H9 (cell line): ENCODE measurements around the gene GCH1. TPM values are rescaled to one million over a fixed set of nuclear protein-coding genes. Genes with fewer than 3 reads are reported as not detected.

Source experiments
- DNase-seq: peaks from one replicate; pipeline ENCODE4 v3.0.0-alpha.2; 2017
- H2AFZ ChIP-seq: one replicate; pipeline ENCODE4 v1.6.1; 2013; ENCODE audit warnings: mild to moderate bottlenecking, low read length, control low read depth, moderate library complexity
- H2AK5ac ChIP-seq: 2 replicates; pipeline ENCODE4 v1.6.1; 2013; ENCODE audit warnings: low read length, control low read depth, mixed read lengths; ENCODE audit not compliant: insufficient read length
- H2BK120ac ChIP-seq: one replicate; pipeline ENCODE4 v1.6.1; 2013; ENCODE audit warnings: low read depth, mild to moderate bottlenecking, low read length, control low read depth, inconsistent platforms; ENCODE audit not compliant: poor library complexity, severe bottlenecking
- H2BK12ac ChIP-seq: 2 replicates; pipeline ENCODE4 v1.6.1; 2013; ENCODE audit warnings: low read length, control low read depth, mixed read lengths, low read depth; ENCODE audit not compliant: insufficient read length
- H2BK15ac ChIP-seq: 2 replicates; pipeline ENCODE4 v1.6.1; 2013; ENCODE audit warnings: low read depth, low read length, control low read depth
- H2BK20ac ChIP-seq: one replicate; pipeline ENCODE4 v1.6.1; 2013; ENCODE audit warnings: low read depth, mild to moderate bottlenecking, low read length, control low read depth, inconsistent platforms; ENCODE audit not compliant: poor library complexity, severe bottlenecking
- H2BK5ac ChIP-seq: 2 replicates; pipeline ENCODE4 v1.6.1; 2013; ENCODE audit warnings: low read length, control low read depth, mixed read lengths; ENCODE audit not compliant: insufficient read length
- H3K14ac ChIP-seq: 2 replicates; pipeline ENCODE4 v1.6.1; 2013; ENCODE audit warnings: low read length, control low read depth; ENCODE audit not compliant: insufficient read depth
- H3K18ac ChIP-seq: 2 replicates; pipeline ENCODE4 v1.6.1; 2013; ENCODE audit warnings: low read depth, mild to moderate bottlenecking, mixed read lengths, low read length, control low read depth; ENCODE audit not compliant: insufficient read length
- H3K23ac ChIP-seq: 2 replicates; pipeline ENCODE4 v1.6.1; 2013; ENCODE audit warnings: low read length, control low read depth, mixed read lengths, low read depth; ENCODE audit not compliant: insufficient read length
- H3K23me2 ChIP-seq: 2 replicates; pipeline ENCODE4 v1.6.1; 2013; ENCODE audit warnings: low read depth, mild to moderate bottlenecking, mixed read lengths, low read length, control low read depth; ENCODE audit not compliant: insufficient read length, poor library complexity, severe bottlenecking
- H3K27ac ChIP-seq: 2 replicates; pipeline ENCODE4 v1.5.1; 2013; ENCODE audit warnings: low read length, control low read depth, mixed read lengths, low read depth; ENCODE audit not compliant: insufficient read length
- H3K27me3 ChIP-seq: 2 replicates; pipeline ENCODE4 v1.6.1; 2013; ENCODE audit warnings: low read length, control low read depth, inconsistent platforms; ENCODE audit not compliant: insufficient read depth
- H3K4ac ChIP-seq: 2 replicates; pipeline ENCODE4 v1.6.1; 2013; ENCODE audit warnings: low read depth, mild to moderate bottlenecking, control low read depth, inconsistent platforms, low read length, moderate library complexity
- H3K4me1 ChIP-seq: 2 replicates; pipeline ENCODE4 v1.6.1; 2013; ENCODE audit warnings: low read length, control low read depth, inconsistent platforms; ENCODE audit not compliant: insufficient read depth
- H3K4me2 ChIP-seq: 2 replicates; pipeline ENCODE4 v1.6.1; 2013; ENCODE audit warnings: low read length, control low read depth, mixed read lengths; ENCODE audit not compliant: insufficient read length, insufficient read depth
- H3K56ac ChIP-seq: 2 replicates; pipeline ENCODE4 v1.6.1; 2013; ENCODE audit warnings: low read depth, mild to moderate bottlenecking, mixed read lengths, low read length, control low read depth; ENCODE audit not compliant: insufficient read length
- H3K79me1 ChIP-seq: 2 replicates; pipeline ENCODE4 v1.6.1; 2013; ENCODE audit warnings: low read depth, mild to moderate bottlenecking, moderate library complexity, low read length, control low read depth, inconsistent platforms; ENCODE audit not compliant: insufficient read depth, poor library complexity, severe bottlenecking
- H3K79me2 ChIP-seq: 2 replicates; pipeline ENCODE4 v1.6.1; 2013; ENCODE audit warnings: low read length, control low read depth, inconsistent platforms; ENCODE audit not compliant: insufficient read depth
- H3K9ac ChIP-seq: 2 replicates; pipeline ENCODE4 v1.6.1; 2013; ENCODE audit warnings: low read length, control low read depth, mixed read lengths; ENCODE audit not compliant: insufficient read length; ENCODE audit errors: extremely low read depth
- H3K9me3 ChIP-seq: one replicate; pipeline ENCODE4 v1.6.1; 2013; ENCODE audit warnings: low read depth, low read length, inconsistent platforms; ENCODE audit not compliant: control insufficient read depth
- H3T11ph ChIP-seq: one replicate; pipeline ENCODE4 v1.6.1; 2013; ENCODE audit warnings: mild to moderate bottlenecking, low read length, control low read depth, inconsistent platforms
- H4K20me1 ChIP-seq: one replicate; pipeline ENCODE4 v1.6.1; 2013; ENCODE audit not compliant: control insufficient read depth, insufficient read length, insufficient read depth
- H4K5ac ChIP-seq: 2 replicates; pipeline ENCODE4 v1.6.1; 2013; ENCODE audit warnings: low read depth, mild to moderate bottlenecking, mixed read lengths, low read length, control low read depth; ENCODE audit not compliant: insufficient read length
- H4K8ac ChIP-seq: replicated peaks from 2 replicates; pipeline ENCODE4 v1.6.1; 2013; ENCODE audit warnings: low read length, control low read depth, mixed read lengths, low read depth; ENCODE audit not compliant: insufficient read length
- H4K91ac ChIP-seq: 2 replicates; pipeline ENCODE4 v1.6.1; 2013; ENCODE audit warnings: low read depth, mild to moderate bottlenecking, moderate library complexity, mixed read lengths, low read length, control low read depth; ENCODE audit not compliant: insufficient read length
- H3K27ac Mint-ChIP-seq, 3 experiments: 2 replicates in 2 of 3; 3 replicates in 1 of 3; pipeline ENCODE4 v1.8.0; 2020 to 2021; ENCODE audit warnings: mixed read lengths in 3 of 3, mild to moderate bottlenecking in 1 of 3, moderate library complexity in 1 of 3
- H3K27me3 Mint-ChIP-seq: 2 replicates; pipeline ENCODE4 v1.8.0; 2021; ENCODE audit warnings: low read depth, mild to moderate bottlenecking, moderate library complexity, mixed read lengths
- H3K36me3 Mint-ChIP-seq, 3 experiments: 2 replicates in 2 of 3; 3 replicates in 1 of 3; pipeline ENCODE4 v1.8.0; 2020 to 2021; ENCODE audit warnings: low read depth in 3 of 3, mixed read lengths in 3 of 3; ENCODE audit not compliant: insufficient read depth in 1 of 3
- H3K4me1 Mint-ChIP-seq, 2 experiments: 2 replicates each; pipeline ENCODE4 v1.8.0; 2020; ENCODE audit warnings: mixed read lengths in 2 of 2
- H3K4me3 Mint-ChIP-seq, 2 experiments: 2 replicates in 1 of 2; 3 replicates in 1 of 2; pipeline ENCODE4 v1.8.0; 2020 to 2021; ENCODE audit warnings: mild to moderate bottlenecking in 2 of 2, mixed read lengths in 2 of 2, moderate library complexity in 1 of 2
- H3K9me3 Mint-ChIP-seq, 2 experiments: 2 replicates in 1 of 2; 3 replicates in 1 of 2; pipeline ENCODE4 v1.8.0; 2020; ENCODE audit warnings: mild to moderate bottlenecking in 2 of 2, mixed read lengths in 2 of 2, moderate library complexity in 1 of 2
- WGBS: extraction: QIAGEN DNeasy Blood & Tissue Kit; methylation state at CpG from one replicate; pipeline ENCODE4 v1.1.7; 2013; ENCODE audit warnings: missing lambda C conversion rate, low lambda C conversion rate, mixed read lengths; ENCODE audit not compliant: insufficient read length; ENCODE audit errors: extremely low coverage; 5-methylcytosine and 5-hydroxymethylcytosine counted together
- total RNA-seq: library from RNA; stranded (reverse); gene quantifications from 2 replicates; pipeline ENCODE4 v1.2.1, GENCODE V29; 2021
- TF ChIP-seq, protein P1 (sequence below): fragments of 200-600 bp; sonication (generic); conservative IDR thresholded peaks from 3 replicates; pipeline ENCODE4 v1.8.0; 2021; ENCODE audit warnings: antibody characterized with exemption, mild to moderate bottlenecking

The GCH1 gene
- total RNA-seq, 1 experiment from 2014 or later = 7.7 TPM

DNA sequence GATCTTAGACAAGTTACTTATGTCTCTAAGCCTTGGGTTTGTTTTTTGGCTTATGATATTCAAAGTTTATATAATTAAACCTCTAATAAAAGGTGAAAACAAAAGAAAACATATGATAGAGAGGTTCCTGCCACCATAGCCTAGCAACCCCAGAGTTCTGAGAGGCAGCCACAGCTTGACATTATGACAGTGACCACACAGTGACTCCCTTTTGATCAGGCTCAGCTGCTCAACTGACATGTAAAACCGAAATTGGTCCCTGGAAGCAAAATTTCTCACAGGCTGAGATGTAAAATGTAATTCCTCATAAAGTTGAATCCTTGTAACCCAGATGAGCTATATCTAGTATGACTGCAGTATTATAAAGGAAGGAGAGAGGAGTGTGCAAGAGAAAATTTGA is 108.5 kb downstream of the GCH1 start:
- WGBS = no CpG with 5 or more reads among the region's 1 CpG
- H3K18ac ChIP-seq = no peak overlapping the region
- no peak overlapping the region for H2BK15ac ChIP-seq
- no peak overlapping the region for H2AFZ ChIP-seq
- peaks cover 5 to 10% of the 10 kb centered on the region in 2 experiments for H3K4me1 Mint-ChIP-seq
- H3K23me2 ChIP-seq = no peaks in the 10 kb centered on the region
- H2BK5ac ChIP-seq = no peak overlapping the region
- no peaks in the 10 kb centered on the region for H3K27me3 ChIP-seq
- H3K27me3 Mint-ChIP-seq = no peaks in the 10 kb centered on the region
- no peak overlapping the region for H2AK5ac ChIP-seq
- H3K4me1 ChIP-seq = no peaks in the 10 kb centered on the region
- no peak overlapping the region for H4K91ac ChIP-seq
- H3K9ac ChIP-seq = no peak overlapping the region
- no peaks in the 10 kb centered on the region for H3K79me1 ChIP-seq
- H3K4me2 ChIP-seq = no peak overlapping the region
- H2BK120ac ChIP-seq = no peak overlapping the region
- H3K79me2 ChIP-seq = no peaks in the 10 kb centered on the region
- H3K14ac ChIP-seq = no peak overlapping the region
- H4K20me1 ChIP-seq = no peaks in the 10 kb centered on the region
- no peak overlapping the region for H3K4ac ChIP-seq
- no peak overlapping the region for H3K27ac ChIP-seq
- no peak overlapping the region for H2BK20ac ChIP-seq
- no peak for DNase-seq
- no peaks in the 10 kb centered on the region for H3K9me3 ChIP-seq
- H4K5ac ChIP-seq = no peak overlapping the region
- no peak overlapping the region for H2BK12ac ChIP-seq
- H3K36me3 Mint-ChIP-seq = peaks cover 0 to 3% (median 0%) of the 10 kb centered on the region in 3 experiments; a peak in 1 of 7 replicates
- TF ChIP-seq, protein P1, sequence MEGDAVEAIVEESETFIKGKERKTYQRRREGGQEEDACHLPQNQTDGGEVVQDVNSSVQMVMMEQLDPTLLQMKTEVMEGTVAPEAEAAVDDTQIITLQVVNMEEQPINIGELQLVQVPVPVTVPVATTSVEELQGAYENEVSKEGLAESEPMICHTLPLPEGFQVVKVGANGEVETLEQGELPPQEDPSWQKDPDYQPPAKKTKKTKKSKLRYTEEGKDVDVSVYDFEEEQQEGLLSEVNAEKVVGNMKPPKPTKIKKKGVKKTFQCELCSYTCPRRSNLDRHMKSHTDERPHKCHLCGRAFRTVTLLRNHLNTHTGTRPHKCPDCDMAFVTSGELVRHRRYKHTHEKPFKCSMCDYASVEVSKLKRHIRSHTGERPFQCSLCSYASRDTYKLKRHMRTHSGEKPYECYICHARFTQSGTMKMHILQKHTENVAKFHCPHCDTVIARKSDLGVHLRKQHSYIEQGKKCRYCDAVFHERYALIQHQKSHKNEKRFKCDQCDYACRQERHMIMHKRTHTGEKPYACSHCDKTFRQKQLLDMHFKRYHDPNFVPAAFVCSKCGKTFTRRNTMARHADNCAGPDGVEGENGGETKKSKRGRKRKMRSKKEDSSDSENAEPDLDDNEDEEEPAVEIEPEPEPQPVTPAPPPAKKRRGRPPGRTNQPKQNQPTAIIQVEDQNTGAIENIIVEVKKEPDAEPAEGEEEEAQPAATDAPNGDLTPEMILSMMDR = no peak
- H4K8ac ChIP-seq = no peak overlapping the region
- no peak overlapping the region for H3K4me3 Mint-ChIP-seq
- H3T11ph ChIP-seq = no peak overlapping the region
- no peaks in the 10 kb centered on the region for H3K9me3 Mint-ChIP-seq
- no peak overlapping the region for H3K23ac ChIP-seq
- H3K56ac ChIP-seq = no peak overlapping the region
- no peak overlapping the region for H3K27ac Mint-ChIP-seq
